NCI-H2196 (cell line): ENCODE results near the gene DPH6.

ENCODE experiments used
- DNase-seq: peaks from one replicate; lab custom pipeline; 2025; ENCODE audit not compliant: unreplicated experiment; lab: John Stamatoyannopoulos, UW

The DPH6 gene

GRCh38 chr15:35545316-35545823, 595 bp downstream of the DPH6 start:
- DNase-seq = no peak

GRCh38 chr15:35540885-35541284, 5.1 kb downstream of the DPH6 start:
- no peak for DNase-seq

GRCh38 chr15:35540021-35540420, 5.9 kb downstream of the DPH6 start:
- no peak for DNase-seq

GRCh38 chr15:35535365-35535916, 10.5 kb downstream of the DPH6 start:
- no peak for DNase-seq

GRCh38 chr15:35533130-35534110, 12.5 kb downstream of the DPH6 start:
- no peak for DNase-seq

- DNase-seq = peak; percentile 25
Observed at GRCh38 chr15:35530698-35531097, 15.3 kb downstream of the DPH6 start.

GRCh38 chr15:35529784-35530183, 16.2 kb downstream of the DPH6 start:
- no peak for DNase-seq

GRCh38 chr15:35522061-35522460, 23.9 kb downstream of the DPH6 start:
- no peak for DNase-seq

- DNase-seq = peak; percentile 30
Observed at GRCh38 chr15:35519541-35520149, 26.3 kb downstream of the DPH6 start.

GRCh38 chr15:35519052-35519451, 26.9 kb downstream of the DPH6 start:
- DNase-seq = no peak

- no peak for DNase-seq
Observed at GRCh38 chr15:35514759-35515158, 31.2 kb downstream of the DPH6 start.

GRCh38 chr15:35507932-35508638, 37.9 kb downstream of the DPH6 start:
- no peak for DNase-seq

GRCh38 chr15:35506272-35506870, 39.6 kb downstream of the DPH6 start:
- DNase-seq = no peak

- no peak for DNase-seq
Observed at GRCh38 chr15:35505809-35506208, 40.2 kb downstream of the DPH6 start.

GRCh38 chr15:35505141-35505540, 40.8 kb downstream of the DPH6 start:
- no peak for DNase-seq

GRCh38 chr15:35499723-35500122, 46.2 kb downstream of the DPH6 start:
- no peak for DNase-seq

- no peak for DNase-seq
Observed at GRCh38 chr15:35496585-35496984, 49.4 kb downstream of the DPH6 start.

- no peak for DNase-seq
Observed at GRCh38 chr15:35495080-35495479, 50.9 kb downstream of the DPH6 start.

- DNase-seq = no peak
Observed at GRCh38 chr15:35491999-35492398, 54.0 kb downstream of the DPH6 start.

- no peak for DNase-seq
Observed at GRCh38 chr15:35491173-35491572, 54.8 kb downstream of the DPH6 start.

GRCh38 chr15:35490511-35490910, 55.5 kb downstream of the DPH6 start:
- no peak for DNase-seq
